ENCODE measurements around the gene PARVA.
A peak's percentile ranks its signal among the peaks of the same experiment; 100 is the strongest.

Gene PARVA

GRCh38 chr11:12460466-12460865, 83.1 kb downstream of the PARVA start:
- DNase-seq = no peak

- DNase-seq = no peak
Observed at GRCh38 chr11:12461516-12461915, 84.1 kb downstream of the PARVA start.

- DNase-seq = no peak
Observed at GRCh38 chr11:12464303-12464702, 86.9 kb downstream of the PARVA start.

GRCh38 chr11:12465332-12465731, 88.0 kb downstream of the PARVA start:
- DNase-seq = no peak

- no peak for DNase-seq
Observed at GRCh38 chr11:12467610-12468009, 90.2 kb downstream of the PARVA start.

- DNase-seq = no peak
Observed at GRCh38 chr11:12469451-12469850, 92.1 kb downstream of the PARVA start.

GRCh38 chr11:12470236-12470635, 92.9 kb downstream of the PARVA start:
- DNase-seq = no peak

GRCh38 chr11:12472401-12473005, 95.1 kb downstream of the PARVA start:
- DNase-seq = peak; percentile 56

GRCh38 chr11:12473381-12473780, 96.0 kb downstream of the PARVA start:
- peak; percentile 58 for DNase-seq

- no peak for DNase-seq
Observed at GRCh38 chr11:12474871-12475270, 97.5 kb downstream of the PARVA start.

- DNase-seq = no peak
Observed at GRCh38 chr11:12478743-12479142, 101.4 kb downstream of the PARVA start.

- no peak for DNase-seq
Observed at GRCh38 chr11:12480401-12480800, 103.0 kb downstream of the PARVA start.

GRCh38 chr11:12482839-12483238, 105.5 kb downstream of the PARVA start:
- DNase-seq = no peak

- no peak for DNase-seq
Observed at GRCh38 chr11:12483604-12484003, 106.2 kb downstream of the PARVA start.

GRCh38 chr11:12485328-12485727, 108.0 kb downstream of the PARVA start:
- DNase-seq = no peak

GRCh38 chr11:12489246-12489772, 111.9 kb downstream of the PARVA start:
- no peak for DNase-seq

GRCh38 chr11:12494699-12495098, 117.3 kb downstream of the PARVA start:
- DNase-seq = no peak

GRCh38 chr11:12496181-12497025, 119.0 kb downstream of the PARVA start:
- peak; percentile 23 for DNase-seq

GRCh38 chr11:12497431-12497830, 120.1 kb downstream of the PARVA start:
- no peak for DNase-seq

- no peak for DNase-seq
Observed at GRCh38 chr11:12499071-12499470, 121.7 kb downstream of the PARVA start.

- no peak for DNase-seq
Observed at GRCh38 chr11:12502046-12502445, 124.7 kb downstream of the PARVA start.

GRCh38 chr11:12503039-12503484, 125.7 kb downstream of the PARVA start:
- no peak for DNase-seq

- no peak for DNase-seq
Observed at GRCh38 chr11:12503886-12504285, 126.5 kb downstream of the PARVA start.

- no peak for DNase-seq
Observed at GRCh38 chr11:12505183-12505582, 127.8 kb downstream of the PARVA start.
